Measurements from ENCODE around the gene PVALB.

- no peak for TF ChIP-seq FOXM1 (IDR thresholded peaks at IDR 0.05; ENCODE audit: borderline replicate concordance, low read depth)
- no peak for TF ChIP-seq YY1 (IDR thresholded peaks at IDR 0.05; ENCODE audit: low read depth)
- no peak for TF ChIP-seq TCF12 (IDR thresholded peaks at IDR 0.05; ENCODE audit: low read depth)
- TF ChIP-seq REST (IDR thresholded peaks at IDR 0.05; ENCODE audit: low read depth), result no peak
- TF ChIP-seq MAX (IDR thresholded peaks at IDR 0.05), result no peak
- no peak for TF ChIP-seq EP300 (IDR thresholded peaks at IDR 0.05; ENCODE audit: borderline replicate concordance)
- TF ChIP-seq TAF1 (IDR thresholded peaks at IDR 0.05; ENCODE audit: low read depth), result no peak
- no peak for TF ChIP-seq EGR1 (IDR thresholded peaks at IDR 0.05)
- TF ChIP-seq USF1 (IDR thresholded peaks at IDR 0.05), result no peak
Measured at GRCh38 chr22:36856792-36857135, 39.9 kb upstream of the PVALB start.

All from Ishikawa (cell line).